ENCODE measurements around the gene STK24. TPM values are rescaled to one million over a fixed set of nuclear protein-coding genes. Genes with fewer than 3 reads are reported as not detected.

Gene STK24
- total and polyA plus RNA-seq, 2 of the 4 experiments (the other 2 are of a cell fraction), result 29.2 to 43.4 TPM

DNA sequence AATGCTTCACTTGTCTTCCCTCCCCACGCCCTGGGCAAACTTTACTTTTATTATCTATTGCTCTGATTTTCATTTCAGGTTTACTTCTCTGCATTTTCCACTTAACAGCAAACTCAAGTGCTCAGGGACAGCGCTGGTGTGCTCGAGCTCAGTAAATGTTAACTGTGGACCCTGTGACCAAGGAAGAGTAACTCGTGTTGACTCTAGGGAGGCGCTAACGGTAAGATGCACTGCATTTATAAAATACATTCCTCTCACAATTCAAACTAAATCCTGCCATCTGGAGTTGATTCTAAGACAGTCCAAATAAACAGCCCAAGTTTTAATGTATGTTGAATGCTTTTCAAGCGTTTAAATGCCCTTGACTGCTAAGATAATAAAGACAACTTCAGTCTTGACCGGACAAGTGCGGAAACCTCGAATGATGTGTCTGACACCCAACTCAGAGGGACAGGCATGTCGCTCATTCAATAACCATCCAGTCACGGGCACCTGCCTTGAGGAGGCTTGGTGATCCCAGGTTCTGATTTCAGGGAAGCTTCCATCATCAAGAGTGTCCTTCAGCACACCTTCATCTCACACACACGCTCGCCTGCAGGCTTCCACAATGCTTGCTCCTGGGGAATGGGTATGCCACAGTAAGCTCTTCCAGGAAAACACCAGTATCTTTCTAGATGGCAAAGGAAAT is 93.2 kb downstream of the STK24 start:
- Histone ChIP-seq H2BK15ac (ENCODE audit: low read depth, low read length) (peak overlapping the region; percentile 58; the same call in 1 of the 3 replicates), H4K8ac (ENCODE audit: low read depth in 2 of 2, low read length in 2 of 2) (no peak overlapping the region; a peak in 1 of 4 replicates), H3K4me3 (ENCODE audit: insufficient read depth, low read depth, low read length) (no peak overlapping the region), H2BK20ac (ENCODE audit: low read depth, low read length) (0 out of 2 replicates have a peak overlapping the region, but pooled peaks have one; percentile 33), H3K79me1 (ENCODE audit: low read depth in 1 of 2, low read length in 2 of 2) (peaks cover 49 to 93% of the 10 kb centered on the region in 2 experiments), H3K36me3 (ENCODE audit: control insufficient read depth, insufficient read depth, low read length) (peaks cover 6% of the 10 kb centered on the region), H2BK120ac (ENCODE audit: low read depth, low read length) (peak overlapping the region; percentile 28; the same call in 1 of the 2 replicates), H4K20me1 (ENCODE audit: insufficient read depth, low read length) (peaks cover 77% of the 10 kb centered on the region), H2AK9ac (replicated peaks; ENCODE audit: low read depth, low read length, poor library complexity) (no peak overlapping the region), H3K14ac (replicated peaks; ENCODE audit: low read depth, low read length) (peak overlapping the region; percentile 34), H3K4me2 (ENCODE audit: low read depth, low read length) (peak overlapping the region; percentile 2; the same call in 1 of the 2 replicates), H3K9me3 (ENCODE audit: control insufficient read depth, insufficient read depth, low read length) (no peaks in the 10 kb centered on the region), H3K27ac (ENCODE audit: insufficient read depth, low read length) (0 out of 2 replicates have a peak overlapping the region, but pooled peaks have one; percentile 3), H4K5ac (ENCODE audit: low read depth, low read length) (no peak overlapping the region), H3K9me1 (ENCODE audit: insufficient read depth, low read length) (peaks cover 60% of the 10 kb centered on the region), H3K56ac (ENCODE audit: extremely low read depth, insufficient read depth, low read length) (no peak overlapping the region), H2BK5ac (ENCODE audit: low read depth, low read length, poor library complexity, severe bottlenecking) (no peak overlapping the region), H3K18ac (ENCODE audit: low read depth, low read length) (no peak overlapping the region), H4K91ac (ENCODE audit: insufficient read depth, low read depth, low read length) (peak overlapping the region; percentile 19; the same call in 1 of the 2 replicates), H3K4me1 (ENCODE audit: control insufficient read depth, insufficient read depth, low read length) (peaks cover 45% of the 10 kb centered on the region), H3K23ac (ENCODE audit: low read depth, low read length) (peak overlapping the region; percentile 44), H3K9ac (ENCODE audit: low read depth, low read length) (no peak overlapping the region), H3K27me3 (ENCODE audit: control insufficient read depth, insufficient read depth, low read length) (no peaks in the 10 kb centered on the region), H2AFZ (replicated peaks; ENCODE audit: low read length, poor library complexity) (no peak overlapping the region), H3K4ac (ENCODE audit: low read depth, low read length) (peak overlapping the region; percentile 58), H2AK5ac (ENCODE audit: low read depth, low read length) (peak overlapping the region; percentile 66; the same call in 1 of the 2 replicates)
- intact Hi-C loops (cut with micrococcal nuclease) (loop anchor here (5.0 kb wide), 1 partner anchor 94 kb away; the partner anchor contains the start of gene STK24), dilution Hi-C loops (cut with HindIII; ENCODE audit: low sequenced_read_pairs, unreplicated experiment) (no loop called here), in situ Hi-C loops (cut with MboI; ENCODE audit: low sequenced_read_pairs) (no loop called here)
- no TSS peak for BruUV-seq (replicated peaks)
- CTCF ChIA-PET, result interaction anchor here (0.7 to 2.0 kb wide), 4 partner anchors 8 to 170 kb away, joined by 3 to 6 read pairs (median 4); no protein-coding TSS in a partner anchor
- POLR2A ChIA-PET (ENCODE audit: unreplicated experiment), result no interaction called here
- DNase-seq (peak; percentile 50), ATAC-seq (ENCODE audit: low read depth) (peak; percentile 23; the same call in 1 of the 2 replicates)
- 93% methylated on average over 3 of the region's 14 CpGs; no CpG with 5 or more reads in 1 of the 2 experiments for WGBS, 2 experiments (ENCODE audit: extremely low coverage in 2 of 2, insufficient read length in 1 of 2)
- TF ChIP-seq, protein P1, sequence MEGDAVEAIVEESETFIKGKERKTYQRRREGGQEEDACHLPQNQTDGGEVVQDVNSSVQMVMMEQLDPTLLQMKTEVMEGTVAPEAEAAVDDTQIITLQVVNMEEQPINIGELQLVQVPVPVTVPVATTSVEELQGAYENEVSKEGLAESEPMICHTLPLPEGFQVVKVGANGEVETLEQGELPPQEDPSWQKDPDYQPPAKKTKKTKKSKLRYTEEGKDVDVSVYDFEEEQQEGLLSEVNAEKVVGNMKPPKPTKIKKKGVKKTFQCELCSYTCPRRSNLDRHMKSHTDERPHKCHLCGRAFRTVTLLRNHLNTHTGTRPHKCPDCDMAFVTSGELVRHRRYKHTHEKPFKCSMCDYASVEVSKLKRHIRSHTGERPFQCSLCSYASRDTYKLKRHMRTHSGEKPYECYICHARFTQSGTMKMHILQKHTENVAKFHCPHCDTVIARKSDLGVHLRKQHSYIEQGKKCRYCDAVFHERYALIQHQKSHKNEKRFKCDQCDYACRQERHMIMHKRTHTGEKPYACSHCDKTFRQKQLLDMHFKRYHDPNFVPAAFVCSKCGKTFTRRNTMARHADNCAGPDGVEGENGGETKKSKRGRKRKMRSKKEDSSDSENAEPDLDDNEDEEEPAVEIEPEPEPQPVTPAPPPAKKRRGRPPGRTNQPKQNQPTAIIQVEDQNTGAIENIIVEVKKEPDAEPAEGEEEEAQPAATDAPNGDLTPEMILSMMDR (conservative IDR thresholded peaks at IDR 0.05; ENCODE audit: low read depth, low read length), result no peak
- TF ChIP-seq MAFK (IDR thresholded peaks at IDR 0.05; ENCODE audit: low read depth, low read length), result no peak
- TF ChIP-seq RFX5 (IDR thresholded peaks at IDR 0.05; ENCODE audit: low read depth, low read length), result no peak
- no peak for TF ChIP-seq NFE2L2 (IDR thresholded peaks at IDR 0.05; ENCODE audit: low read depth, low read length)
- TF ChIP-seq MAZ (IDR thresholded peaks at IDR 0.05; ENCODE audit: borderline replicate concordance, low read depth, low read length), result no peak
- no peak for TF ChIP-seq BHLHE40 (IDR thresholded peaks at IDR 0.05; ENCODE audit: low read depth, low read length)
- no peak for TF ChIP-seq RCOR1 (IDR thresholded peaks at IDR 0.05; ENCODE audit: insufficient replicate concordance, low read length)
- TF ChIP-seq, protein P2, sequence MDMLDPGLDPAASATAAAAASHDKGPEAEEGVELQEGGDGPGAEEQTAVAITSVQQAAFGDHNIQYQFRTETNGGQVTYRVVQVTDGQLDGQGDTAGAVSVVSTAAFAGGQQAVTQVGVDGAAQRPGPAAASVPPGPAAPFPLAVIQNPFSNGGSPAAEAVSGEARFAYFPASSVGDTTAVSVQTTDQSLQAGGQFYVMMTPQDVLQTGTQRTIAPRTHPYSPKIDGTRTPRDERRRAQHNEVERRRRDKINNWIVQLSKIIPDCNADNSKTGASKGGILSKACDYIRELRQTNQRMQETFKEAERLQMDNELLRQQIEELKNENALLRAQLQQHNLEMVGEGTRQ (IDR thresholded peaks at IDR 0.05; ENCODE audit: low read depth, low read length), result no peak
- TF ChIP-seq RAD21 (IDR thresholded peaks at IDR 0.05; ENCODE audit: low read length), result no peak
- TF ChIP-seq, protein P3, sequence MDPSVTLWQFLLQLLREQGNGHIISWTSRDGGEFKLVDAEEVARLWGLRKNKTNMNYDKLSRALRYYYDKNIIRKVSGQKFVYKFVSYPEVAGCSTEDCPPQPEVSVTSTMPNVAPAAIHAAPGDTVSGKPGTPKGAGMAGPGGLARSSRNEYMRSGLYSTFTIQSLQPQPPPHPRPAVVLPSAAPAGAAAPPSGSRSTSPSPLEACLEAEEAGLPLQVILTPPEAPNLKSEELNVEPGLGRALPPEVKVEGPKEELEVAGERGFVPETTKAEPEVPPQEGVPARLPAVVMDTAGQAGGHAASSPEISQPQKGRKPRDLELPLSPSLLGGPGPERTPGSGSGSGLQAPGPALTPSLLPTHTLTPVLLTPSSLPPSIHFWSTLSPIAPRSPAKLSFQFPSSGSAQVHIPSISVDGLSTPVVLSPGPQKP (IDR thresholded peaks at IDR 0.05; ENCODE audit: borderline replicate concordance, low read depth, low read length), result no peak
- no peak for TF ChIP-seq CHD1 (IDR thresholded peaks at IDR 0.05; ENCODE audit: low read depth, low read length)
- TF ChIP-seq FOS (IDR thresholded peaks at IDR 0.05; ENCODE audit: low read depth, low read length), result no peak
- TF ChIP-seq CEBPB (IDR thresholded peaks at IDR 0.05; ENCODE audit: low read depth, low read length), result no peak
- no peak for TF ChIP-seq SMC3 (IDR thresholded peaks at IDR 0.05; ENCODE audit: low read depth, low read length)
